IPS-20b (cell line): ENCODE results near the gene AK1.
"Not testable (repeated sequence)": the region's sequence is repeated elsewhere in the genome, so short reads cannot be mapped to it uniquely, and the experiment has no call there.

Experiments used
- H3K27ac ChIP-seq: one replicate; pipeline ENCODE4 v1.5.1; 2013; ENCODE audit warnings: low read length
- H3K27me3 ChIP-seq: 2 replicates; pipeline ENCODE4 v1.6.1; 2013; ENCODE audit warnings: mild to moderate bottlenecking, low read length, inconsistent platforms; ENCODE audit not compliant: insufficient read depth
- H3K36me3 ChIP-seq: 2 replicates; pipeline ENCODE4 v1.6.1; 2013; ENCODE audit warnings: low read depth, mild to moderate bottlenecking, inconsistent platforms, low read length, moderate library complexity; ENCODE audit not compliant: insufficient read depth
- H3K4me1 ChIP-seq: 2 replicates; pipeline ENCODE4 v1.6.1; 2013; ENCODE audit warnings: mild to moderate bottlenecking, control low read depth, inconsistent platforms, low read length, moderate library complexity; ENCODE audit not compliant: insufficient read depth
- H3K4me3 ChIP-seq: 2 replicates; pipeline ENCODE4 v1.5.1; 2013; ENCODE audit warnings: mild to moderate bottlenecking, low read length, inconsistent platforms
- H3K9ac ChIP-seq: 2 replicates; pipeline ENCODE4 v1.6.1; 2013; ENCODE audit warnings: low read depth, mild to moderate bottlenecking, inconsistent platforms, low read length, moderate library complexity
- H3K9me3 ChIP-seq: 2 replicates; pipeline ENCODE4 v1.6.1; 2013; ENCODE audit warnings: mild to moderate bottlenecking, low read depth, low read length, inconsistent platforms; ENCODE audit not compliant: insufficient read depth

The AK1 gene

GRCh38 chr9:127850286-127850830 is 27.1 kb downstream of the AK1 start:
- peaks cover 7% of the 10 kb centered on the region for H3K9me3 ChIP-seq
- H3K27me3 ChIP-seq, result no peaks in the 10 kb centered on the region
- peaks cover 5% of the 10 kb centered on the region; the same call in 1 of the 2 replicates for H3K4me1 ChIP-seq
- no peaks in the 10 kb centered on the region for H3K36me3 ChIP-seq
- H3K4me3 ChIP-seq, result no peak overlapping the region
- H3K9ac ChIP-seq, result no peak overlapping the region
- no peak overlapping the region for H3K27ac ChIP-seq

GRCh38 chr9:127848756-127849504 is 28.5 kb downstream of the AK1 start:
- H3K27me3 ChIP-seq, result no peaks in the 10 kb centered on the region
- H3K36me3 ChIP-seq, result no peaks in the 10 kb centered on the region
- no peak overlapping the region for H3K27ac ChIP-seq
- no peak overlapping the region for H3K4me3 ChIP-seq
- peaks cover 3% of the 10 kb centered on the region for H3K4me1 ChIP-seq
- H3K9me3 ChIP-seq, result peaks cover 7% of the 10 kb centered on the region
- H3K9ac ChIP-seq, result no peak overlapping the region

GRCh38 chr9:127847833-127848755 is 29.4 kb downstream of the AK1 start:
- H3K27me3 ChIP-seq, result no peaks in the 10 kb centered on the region
- H3K4me3 ChIP-seq, result no peak overlapping the region
- no peak overlapping the region for H3K27ac ChIP-seq
- peaks cover 7% of the 10 kb centered on the region for H3K9me3 ChIP-seq
- no peaks in the 10 kb centered on the region for H3K36me3 ChIP-seq
- no peak overlapping the region for H3K9ac ChIP-seq
- H3K4me1 ChIP-seq, result no peaks in the 10 kb centered on the region; the same call in 1 of the 2 replicates

GRCh38 chr9:127847178-127847510 is 30.3 kb downstream of the AK1 start:
- Histone ChIP-seq H3K36me3 (no peaks in the 10 kb centered on the region), H3K4me1 (no peaks in the 10 kb centered on the region; the same call in 1 of the 2 replicates), H3K4me3 (no peak overlapping the region), H3K9me3 (peaks cover 7% of the 10 kb centered on the region), H3K27ac (no peak overlapping the region), H3K9ac (no peak overlapping the region), H3K27me3 (no peaks in the 10 kb centered on the region)

DNA sequence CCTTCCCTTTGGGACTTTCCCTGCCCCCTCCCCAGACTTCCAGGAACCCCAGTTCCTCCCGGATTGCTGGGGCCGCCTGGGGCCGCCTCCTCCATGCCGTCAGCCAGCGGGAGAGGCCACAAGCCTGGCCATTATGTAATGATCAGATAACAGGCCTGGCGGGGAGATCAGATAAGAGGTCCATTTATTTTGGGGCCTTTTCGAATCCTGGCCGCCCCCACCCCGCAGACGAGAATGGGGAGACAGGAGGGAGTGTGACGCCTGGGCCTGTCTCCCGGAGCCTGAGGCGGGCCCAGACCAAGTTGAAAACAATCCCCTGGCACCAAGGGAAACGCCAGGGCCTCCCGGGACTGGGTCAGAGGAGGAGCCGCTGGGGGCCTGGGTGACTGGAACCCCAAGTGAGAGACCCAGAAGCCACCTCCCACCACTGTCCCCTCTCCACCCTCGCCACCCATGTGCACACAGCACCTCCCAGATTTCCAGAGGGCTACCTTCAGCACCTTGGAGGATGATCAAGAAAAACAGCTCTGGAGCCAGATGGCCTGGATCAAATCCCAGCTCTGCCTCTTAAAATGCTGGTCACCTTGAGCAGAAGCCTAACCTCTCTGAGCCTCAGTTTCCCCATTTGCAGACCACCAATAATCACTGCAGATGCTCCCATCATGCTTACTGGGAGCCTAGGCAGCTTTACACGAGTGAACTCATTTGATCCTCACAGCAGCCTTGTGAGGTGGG is 30.9 kb downstream of the AK1 start:
- Histone ChIP-seq H3K36me3 (no peaks in the 10 kb centered on the region), H3K9ac (no peak overlapping the region), H3K9me3 (peaks cover 7% of the 10 kb centered on the region), H3K27ac (no peak overlapping the region), H3K4me1 (no peaks in the 10 kb centered on the region; the same call in 1 of the 2 replicates), H3K4me3 (no peak overlapping the region), H3K27me3 (no peaks in the 10 kb centered on the region)

DNA sequence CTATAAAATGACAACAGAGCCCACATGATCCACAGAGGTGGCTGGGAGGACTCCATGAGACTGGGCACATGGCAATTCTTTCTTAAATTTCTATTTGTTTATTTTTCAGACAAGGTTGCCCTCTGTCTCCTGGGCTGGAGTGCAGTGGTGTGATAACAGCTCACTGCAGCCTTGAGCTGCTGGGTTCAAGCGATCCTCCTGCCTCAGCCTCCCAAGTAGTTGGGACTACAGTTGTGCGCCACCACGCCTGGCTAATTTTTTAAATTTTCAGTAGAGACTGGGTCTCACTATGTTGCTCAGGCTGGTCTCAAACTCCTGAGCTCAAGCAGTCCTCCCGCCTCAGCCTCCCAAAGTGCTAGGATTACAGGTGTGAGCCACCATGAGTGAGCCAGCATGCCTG is 31.9 kb downstream of the AK1 start:
- not testable (repeated sequence) for H3K9ac ChIP-seq, H3K36me3 ChIP-seq, H3K27me3 ChIP-seq, H3K4me3 ChIP-seq, H3K4me1 ChIP-seq, H3K9me3 ChIP-seq, H3K27ac ChIP-seq

- Histone ChIP-seq H3K4me1 (no peaks in the 10 kb centered on the region; the same call in 1 of the 2 replicates), H3K9ac (no peak overlapping the region), H3K27ac (no peak overlapping the region), H3K27me3 (no peaks in the 10 kb centered on the region), H3K4me3 (no peak overlapping the region), H3K36me3 (no peaks in the 10 kb centered on the region), H3K9me3 (peaks cover 7% of the 10 kb centered on the region)
Measured at GRCh38 chr9:127844821-127845359, 32.6 kb downstream of the AK1 start.

- H3K4me1 ChIP-seq, result peaks cover 1% of the 10 kb centered on the region; the same call in 1 of the 2 replicates
- H3K9ac ChIP-seq, result no peak overlapping the region
- H3K36me3 ChIP-seq, result no peaks in the 10 kb centered on the region
- H3K9me3 ChIP-seq, result no peaks in the 10 kb centered on the region
- H3K27me3 ChIP-seq, result no peaks in the 10 kb centered on the region
- H3K27ac ChIP-seq, result no peak overlapping the region
- H3K4me3 ChIP-seq, result no peak overlapping the region
Measured at GRCh38 chr9:127841087-127841835, 36.2 kb downstream of the AK1 start.

- Histone ChIP-seq H3K9me3 (no peaks in the 10 kb centered on the region), H3K36me3 (no peaks in the 10 kb centered on the region), H3K9ac (no peak overlapping the region), H3K27ac (no peak overlapping the region), H3K27me3 (no peaks in the 10 kb centered on the region), H3K4me1 (peaks cover 3% of the 10 kb centered on the region; the same call in 1 of the 2 replicates), H3K4me3 (no peak overlapping the region)
Measured at GRCh38 chr9:127838375-127839078, 38.9 kb downstream of the AK1 start.

DNA sequence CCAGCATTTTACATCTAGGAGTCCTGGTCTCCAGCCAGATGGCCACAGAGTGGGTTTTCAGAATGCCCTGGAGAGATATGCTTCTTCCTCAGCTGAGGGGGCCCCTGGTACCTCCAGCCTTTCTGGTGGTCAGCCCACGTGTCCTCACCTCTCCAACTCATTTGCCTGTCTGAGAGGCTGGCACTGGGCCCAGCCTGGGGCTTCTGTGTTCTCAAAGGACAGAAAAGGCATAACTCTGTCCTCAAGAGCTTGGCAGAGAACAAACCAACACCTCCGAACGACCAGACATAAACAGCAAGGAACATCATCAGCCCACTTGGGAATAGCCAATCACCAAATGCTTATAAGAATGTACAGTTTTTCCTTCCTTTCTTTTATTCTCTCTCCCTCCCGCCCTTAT is 40.1 kb downstream of the AK1 start:
- Histone ChIP-seq H3K4me1 (peaks cover 3% of the 10 kb centered on the region; the same call in 1 of the 2 replicates), H3K9ac (no peak overlapping the region), H3K36me3 (no peaks in the 10 kb centered on the region), H3K27me3 (no peaks in the 10 kb centered on the region), H3K27ac (no peak overlapping the region), H3K9me3 (no peaks in the 10 kb centered on the region), H3K4me3 (no peak overlapping the region)
